Measurements from ENCODE around the gene CD58.

Gene CD58

DNA sequence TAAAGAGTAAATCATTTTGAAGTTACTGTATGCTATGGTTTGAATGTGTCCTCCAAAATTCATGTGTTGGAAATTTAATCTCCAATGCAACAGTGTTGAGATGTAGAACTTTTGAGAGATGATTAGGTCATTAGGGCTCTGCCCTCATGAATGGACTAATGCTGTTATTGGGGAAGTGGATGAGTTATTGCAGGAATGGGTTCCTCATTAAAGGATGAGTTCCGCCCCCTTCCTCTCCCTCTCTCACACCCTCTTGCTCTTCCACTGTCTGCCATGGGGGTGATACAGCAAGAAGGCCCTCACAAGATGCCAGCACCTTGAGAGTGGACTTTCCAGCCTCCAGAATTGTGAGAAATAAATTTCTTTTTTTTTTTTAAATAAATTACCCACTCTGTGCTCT, 100.2 kb downstream of the CD58 start:
- TF ChIP-seq, protein P1, sequence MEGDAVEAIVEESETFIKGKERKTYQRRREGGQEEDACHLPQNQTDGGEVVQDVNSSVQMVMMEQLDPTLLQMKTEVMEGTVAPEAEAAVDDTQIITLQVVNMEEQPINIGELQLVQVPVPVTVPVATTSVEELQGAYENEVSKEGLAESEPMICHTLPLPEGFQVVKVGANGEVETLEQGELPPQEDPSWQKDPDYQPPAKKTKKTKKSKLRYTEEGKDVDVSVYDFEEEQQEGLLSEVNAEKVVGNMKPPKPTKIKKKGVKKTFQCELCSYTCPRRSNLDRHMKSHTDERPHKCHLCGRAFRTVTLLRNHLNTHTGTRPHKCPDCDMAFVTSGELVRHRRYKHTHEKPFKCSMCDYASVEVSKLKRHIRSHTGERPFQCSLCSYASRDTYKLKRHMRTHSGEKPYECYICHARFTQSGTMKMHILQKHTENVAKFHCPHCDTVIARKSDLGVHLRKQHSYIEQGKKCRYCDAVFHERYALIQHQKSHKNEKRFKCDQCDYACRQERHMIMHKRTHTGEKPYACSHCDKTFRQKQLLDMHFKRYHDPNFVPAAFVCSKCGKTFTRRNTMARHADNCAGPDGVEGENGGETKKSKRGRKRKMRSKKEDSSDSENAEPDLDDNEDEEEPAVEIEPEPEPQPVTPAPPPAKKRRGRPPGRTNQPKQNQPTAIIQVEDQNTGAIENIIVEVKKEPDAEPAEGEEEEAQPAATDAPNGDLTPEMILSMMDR (IDR thresholded peaks at IDR 0.05): no peak
- Histone ChIP-seq H3K27ac (no peak overlapping the region), H3K4me3 (no peak overlapping the region)
- no peak for DNase-seq (ENCODE audit: low spot score)

DNA sequence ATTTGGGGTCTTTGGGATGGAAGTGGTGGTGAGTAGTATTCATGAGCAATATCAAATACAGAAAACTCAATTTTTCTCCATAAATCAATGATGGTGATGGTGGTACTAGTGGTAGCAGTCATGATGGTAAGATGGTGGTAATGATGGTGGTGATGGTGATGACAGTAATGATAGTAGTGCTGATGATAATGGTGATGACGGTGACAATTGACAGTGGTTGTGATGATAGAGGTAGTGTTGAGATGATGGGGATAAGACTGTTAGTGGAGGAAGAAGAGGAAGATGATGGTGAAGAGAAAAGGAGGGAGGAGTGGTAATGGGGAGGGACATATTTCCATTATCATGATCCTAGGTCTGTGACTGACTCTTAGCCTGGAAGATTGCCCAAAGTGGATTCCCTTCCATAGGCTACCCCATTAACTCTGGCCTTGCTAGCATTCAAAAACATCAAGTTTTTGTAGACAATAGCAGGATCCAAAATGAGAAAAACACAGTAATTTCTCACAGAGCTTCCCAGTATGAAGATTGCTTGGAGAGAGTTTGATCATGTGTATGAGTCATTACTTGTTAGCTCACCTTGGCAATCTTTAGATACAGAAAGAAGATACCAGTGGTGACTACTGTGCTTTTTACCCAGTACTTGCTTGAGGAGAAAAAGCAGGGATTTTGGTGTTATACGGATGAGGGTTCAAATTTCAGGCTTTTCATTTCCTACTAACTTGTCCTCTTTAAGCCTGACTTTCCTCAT, 103.8 kb downstream of the CD58 start:
- Histone ChIP-seq H3K27ac (no peak overlapping the region), H3K4me3 (no peak overlapping the region)
- TF ChIP-seq, protein P1 (IDR thresholded peaks at IDR 0.05): no peak
- DNase-seq (ENCODE audit: low spot score): no peak

DNA sequence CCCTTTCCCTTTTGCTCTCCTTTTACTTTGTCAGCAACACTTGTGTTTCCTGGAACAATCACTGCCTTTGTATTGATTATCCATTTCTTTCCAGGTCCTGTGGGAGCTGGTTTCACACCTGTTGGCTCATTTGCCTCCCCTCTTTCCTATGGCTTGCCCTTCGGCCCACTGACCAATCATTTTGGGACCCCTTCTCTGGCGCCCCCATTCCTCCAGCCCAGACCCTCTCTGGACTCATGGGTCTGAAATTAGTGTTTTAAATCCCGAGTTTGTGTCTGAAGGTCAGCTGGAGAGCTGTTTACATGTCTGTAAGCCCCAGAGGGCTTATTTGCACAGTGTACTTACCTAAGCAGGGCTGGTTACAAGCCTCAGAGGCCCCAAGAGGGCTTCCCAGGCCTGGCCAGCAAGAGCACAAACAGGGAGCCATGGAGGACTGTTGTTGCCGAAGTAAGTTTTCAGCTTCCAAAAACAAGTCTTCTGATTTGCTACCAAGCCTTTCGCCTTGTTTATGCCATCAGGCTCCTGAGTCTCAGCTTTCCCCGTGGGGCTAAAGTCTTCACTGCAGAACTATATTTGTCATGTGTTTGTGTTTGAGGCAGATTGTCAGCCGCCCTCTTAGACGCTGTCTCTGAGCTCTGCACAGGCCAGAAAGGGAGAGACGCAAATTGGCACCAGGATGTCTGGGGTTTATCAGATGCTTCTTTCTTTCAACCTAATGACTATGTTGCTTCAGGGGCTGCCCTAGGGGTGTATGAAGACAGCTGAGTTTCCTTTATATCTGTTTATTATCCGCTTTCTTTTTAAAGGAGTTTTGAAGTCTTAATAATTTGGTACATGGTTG, 104.8 kb downstream of the CD58 start:
- Histone ChIP-seq H3K4me3 (no peak overlapping the region), H3K27ac (no peak overlapping the region)
- no peak for DNase-seq (ENCODE audit: low spot score)
- TF ChIP-seq, protein P1 (IDR thresholded peaks at IDR 0.05): no peak

DNA sequence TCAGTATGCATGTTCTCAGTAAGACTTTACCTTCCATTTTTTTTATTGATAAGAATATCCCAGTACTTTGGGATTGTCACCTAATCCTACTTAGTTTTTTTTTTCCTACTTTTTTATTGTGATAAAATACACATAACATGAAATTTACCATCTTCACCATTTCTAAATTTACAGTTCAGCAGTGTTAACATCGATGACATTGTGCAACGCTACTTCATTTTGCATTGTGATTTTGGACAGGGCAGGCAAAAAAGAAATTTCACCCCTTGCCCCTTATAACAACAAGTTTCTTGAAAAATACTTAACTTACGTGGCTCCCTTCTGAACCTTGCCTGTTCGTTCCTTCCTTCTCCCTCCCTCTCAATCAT, 105.4 kb downstream of the CD58 start:
- TF ChIP-seq, protein P1 (IDR thresholded peaks at IDR 0.05): no peak
- no peak for DNase-seq (ENCODE audit: low spot score)
- H3K27ac ChIP-seq: no peak overlapping the region
- no peak overlapping the region for H3K4me3 ChIP-seq

Data from coronary artery (tissue), 2 donors.